Astrocyte (in vitro differentiated cells and primary cell): ENCODE measurements around the gene NEURL1.

ENCODE experiments used
- EZH2 ChIP-seq: IDR thresholded peaks from 2 replicates; pipeline ENCODE4 v1.6.1; 2012; ENCODE audit warnings: mild to moderate bottlenecking, low read length, inconsistent platforms; ENCODE audit not compliant: insufficient read depth
- TF ChIP-seq, protein P1 (sequence below): IDR thresholded peaks from 2 replicates; pipeline ENCODE4 v1.5.1; 2011; ENCODE audit warnings: low read depth, mild to moderate bottlenecking, inconsistent platforms, low read length, moderate library complexity; ENCODE audit not compliant: insufficient read depth

GRCh38 chr10:103465411-103466179, 27.9 kb upstream of the NEURL1 start:
- TF ChIP-seq, protein P1, sequence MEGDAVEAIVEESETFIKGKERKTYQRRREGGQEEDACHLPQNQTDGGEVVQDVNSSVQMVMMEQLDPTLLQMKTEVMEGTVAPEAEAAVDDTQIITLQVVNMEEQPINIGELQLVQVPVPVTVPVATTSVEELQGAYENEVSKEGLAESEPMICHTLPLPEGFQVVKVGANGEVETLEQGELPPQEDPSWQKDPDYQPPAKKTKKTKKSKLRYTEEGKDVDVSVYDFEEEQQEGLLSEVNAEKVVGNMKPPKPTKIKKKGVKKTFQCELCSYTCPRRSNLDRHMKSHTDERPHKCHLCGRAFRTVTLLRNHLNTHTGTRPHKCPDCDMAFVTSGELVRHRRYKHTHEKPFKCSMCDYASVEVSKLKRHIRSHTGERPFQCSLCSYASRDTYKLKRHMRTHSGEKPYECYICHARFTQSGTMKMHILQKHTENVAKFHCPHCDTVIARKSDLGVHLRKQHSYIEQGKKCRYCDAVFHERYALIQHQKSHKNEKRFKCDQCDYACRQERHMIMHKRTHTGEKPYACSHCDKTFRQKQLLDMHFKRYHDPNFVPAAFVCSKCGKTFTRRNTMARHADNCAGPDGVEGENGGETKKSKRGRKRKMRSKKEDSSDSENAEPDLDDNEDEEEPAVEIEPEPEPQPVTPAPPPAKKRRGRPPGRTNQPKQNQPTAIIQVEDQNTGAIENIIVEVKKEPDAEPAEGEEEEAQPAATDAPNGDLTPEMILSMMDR: no peak
- TF ChIP-seq EZH2: no peak
